GM04504 (cell line): ENCODE results near the gene GK.
A peak's percentile ranks its signal among the peaks of the same experiment; 100 is the strongest.
"Not testable (repeated sequence)": the region's sequence is repeated elsewhere in the genome, so short reads cannot be mapped to it uniquely, and the experiment has no call there.

Experiments used
- DNase-seq: peaks from one replicate; pipeline ENCODE4 v3.0.0-alpha.2; 2012; ENCODE audit warnings: low read depth

Gene GK

DNA sequence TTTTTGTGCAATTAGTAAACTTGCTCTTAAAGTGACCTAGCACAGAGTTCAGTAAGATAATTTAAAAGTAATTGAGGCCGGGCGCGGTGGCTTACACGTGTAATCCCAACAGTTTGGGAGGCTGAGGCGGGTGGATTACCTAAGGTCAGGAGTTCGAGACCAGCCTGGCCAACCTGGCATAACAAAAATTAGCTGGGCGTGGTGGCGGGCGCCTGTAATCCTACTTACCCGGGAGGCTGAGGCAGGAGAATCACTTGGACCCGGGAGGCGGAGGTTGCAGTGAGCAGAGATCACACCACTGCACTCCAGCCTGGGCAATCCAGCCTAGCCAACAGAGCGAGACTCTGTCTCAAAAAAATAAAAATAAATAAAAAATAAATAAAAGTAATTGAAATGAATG is 1.2 kb downstream of the GK start:
- DNase-seq, result not testable (repeated sequence)

DNA sequence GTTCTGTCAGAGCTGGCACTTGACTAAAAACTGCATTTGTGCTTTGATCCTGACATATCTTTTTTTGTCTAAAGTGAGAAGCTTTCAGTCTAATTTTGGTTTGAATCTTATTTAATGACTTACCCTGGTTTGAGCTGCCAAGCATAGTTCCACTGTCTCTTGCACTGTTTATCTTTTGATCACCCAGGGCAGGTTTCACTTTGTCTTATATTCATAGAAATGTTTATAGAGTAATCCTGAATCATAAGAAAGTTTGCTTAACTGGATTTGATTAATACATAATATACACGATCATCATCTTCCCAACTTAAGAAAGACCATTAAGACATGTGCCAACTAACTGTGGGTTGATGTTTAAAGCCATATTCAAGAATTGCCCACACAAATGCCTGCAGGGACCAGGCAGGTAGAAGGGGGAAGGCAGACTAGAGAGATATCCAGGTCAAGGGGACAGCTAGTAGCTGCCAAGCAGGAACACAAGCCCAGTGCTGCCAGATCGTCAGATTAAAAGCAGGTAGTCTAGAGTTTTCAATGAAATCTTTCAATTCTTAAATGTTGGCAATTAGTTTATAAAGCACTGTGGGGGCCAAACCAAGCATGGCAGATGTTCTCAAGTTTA is 1.9 kb downstream of the GK start:
- DNase-seq, result no peak

DNA sequence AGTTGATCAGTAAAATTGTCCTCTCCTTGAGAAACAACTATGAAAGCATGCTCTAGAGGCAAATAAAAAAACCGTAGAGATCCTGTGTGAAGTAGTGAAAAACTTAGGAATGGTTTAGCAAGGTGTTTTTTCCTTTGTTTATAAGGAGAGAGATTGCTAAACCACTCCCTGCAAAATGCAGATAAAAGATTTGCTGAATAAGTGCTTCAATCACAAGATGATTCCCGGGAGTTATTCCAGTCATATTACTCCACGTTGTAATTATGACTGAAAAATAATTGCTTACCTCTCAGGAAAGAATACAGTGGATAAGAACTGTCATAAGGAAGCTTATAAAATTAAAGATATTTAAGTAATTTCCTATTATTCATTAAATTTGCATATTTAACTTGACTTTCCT is 2.8 kb downstream of the GK start:
- no peak for DNase-seq

DNA sequence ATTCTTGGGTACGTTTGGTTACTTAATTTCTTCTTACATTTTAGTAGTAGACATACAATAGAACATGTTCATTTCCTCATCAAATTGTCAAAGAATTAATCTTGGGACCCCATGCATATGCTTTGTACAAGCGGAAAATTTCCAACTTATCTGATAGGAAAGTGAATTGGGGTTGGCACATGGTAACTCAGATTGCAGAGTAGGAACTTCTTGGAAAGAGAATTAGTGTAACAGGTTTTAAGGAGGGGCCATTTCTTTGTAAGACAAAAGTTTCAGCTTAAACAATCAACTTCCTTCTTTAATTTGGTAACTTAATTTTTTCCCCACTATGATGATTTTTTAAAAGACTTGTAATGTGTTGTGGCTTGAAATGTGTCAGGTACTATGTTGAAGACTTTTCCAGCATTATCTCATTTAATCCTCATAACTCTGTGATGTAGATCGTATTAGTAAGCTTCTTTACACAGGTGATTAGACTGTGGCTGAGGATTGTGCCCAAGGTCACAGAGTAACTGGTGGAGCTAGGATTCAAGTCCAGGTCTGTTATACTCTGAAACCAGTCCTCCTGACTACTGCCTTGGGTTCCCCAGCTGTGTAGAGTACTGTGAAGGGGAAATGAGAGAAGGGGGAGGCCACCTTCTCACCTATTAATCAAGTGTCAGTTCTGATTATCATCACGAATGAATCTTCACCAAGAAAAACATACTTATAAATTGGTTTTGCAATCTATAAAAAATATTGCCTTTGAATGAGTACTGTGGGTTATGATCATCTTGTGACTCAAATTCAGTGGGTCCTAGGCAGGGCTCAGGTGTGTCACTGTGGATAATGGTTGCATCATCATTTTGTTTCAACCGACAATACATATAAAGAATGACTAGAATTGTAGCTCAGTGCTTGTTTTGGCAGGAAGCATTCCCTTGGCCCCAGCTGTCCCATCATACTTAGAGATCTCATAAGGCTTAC is 4.3 kb downstream of the GK start:
- DNase-seq, result no peak

DNA sequence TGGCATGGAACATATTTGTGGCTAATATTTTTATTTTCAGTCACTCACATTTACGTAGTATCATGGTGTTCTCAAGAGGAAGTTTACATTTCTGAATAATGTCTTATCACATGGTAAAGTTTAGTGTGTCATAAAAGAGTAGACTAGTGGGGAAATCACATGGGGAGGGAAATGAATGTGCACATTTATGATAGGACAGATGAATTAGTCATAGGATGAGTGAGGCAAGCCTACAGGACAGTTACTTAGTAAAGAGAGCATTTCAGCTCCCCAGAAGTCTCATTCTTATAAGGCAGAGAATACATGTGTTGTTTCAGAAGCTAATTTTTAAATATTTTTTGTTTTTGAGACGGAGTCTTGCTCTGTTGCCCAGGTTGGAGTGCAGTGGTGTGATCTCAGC is 6.2 kb downstream of the GK start:
- peak; percentile 65 for DNase-seq

DNA sequence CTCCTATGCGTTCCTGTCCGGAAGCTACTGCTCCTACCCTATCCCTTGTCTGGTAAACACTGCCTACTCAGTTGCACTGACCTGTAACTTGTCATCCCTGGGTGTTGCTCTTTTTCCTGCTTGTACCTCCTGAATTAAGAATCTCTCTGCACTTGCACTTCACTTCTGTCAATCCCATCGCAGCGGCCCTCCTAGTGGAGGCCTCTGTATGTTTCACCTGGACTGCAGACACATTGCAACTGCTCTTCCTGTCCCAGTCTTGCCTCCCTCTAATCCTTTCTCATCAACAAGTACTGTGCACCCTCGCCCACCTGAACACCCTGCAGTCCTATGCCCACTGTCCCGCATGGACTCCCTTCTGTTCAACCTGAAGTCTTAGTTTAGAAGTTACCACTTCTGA is 8.0 kb downstream of the GK start:
- no peak for DNase-seq

DNA sequence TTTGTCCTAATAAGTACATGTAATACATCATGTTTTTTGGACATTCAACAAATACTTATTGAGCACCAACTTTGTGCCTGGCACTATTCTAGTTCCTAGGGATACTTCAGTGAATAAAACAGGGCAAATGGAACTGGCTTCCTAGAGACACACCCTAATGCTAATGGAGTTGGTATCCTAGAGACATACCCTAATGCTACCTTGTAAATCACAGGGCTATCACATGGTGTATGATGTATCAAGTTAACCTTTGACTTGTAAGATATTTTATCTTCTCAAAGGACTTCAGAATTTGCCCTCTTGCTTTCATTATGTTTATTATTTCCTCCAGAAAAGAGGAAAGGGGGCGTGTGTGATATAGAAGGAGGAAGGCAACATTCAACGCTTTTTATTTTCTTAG is 10.1 kb downstream of the GK start:
- DNase-seq, result no peak

DNA sequence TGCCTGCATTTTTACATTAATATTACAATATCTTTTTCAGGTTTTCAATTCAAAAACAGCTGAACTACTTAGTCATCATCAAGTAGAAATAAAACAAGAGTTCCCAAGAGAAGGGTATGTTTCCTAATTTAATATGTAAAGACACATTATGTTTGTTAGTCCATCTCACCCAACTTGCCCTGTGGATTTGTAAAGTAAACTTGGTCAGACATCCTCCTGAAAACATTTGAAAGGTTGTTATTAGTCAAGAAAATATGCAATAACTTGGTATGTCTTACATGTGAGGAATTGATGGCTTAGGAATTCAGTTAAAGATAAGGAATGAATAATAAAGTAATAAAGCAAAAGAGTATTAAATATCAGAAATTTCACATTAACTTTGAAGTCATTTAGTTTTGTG is 12.2 kb downstream of the GK start:
- no peak for DNase-seq

DNA sequence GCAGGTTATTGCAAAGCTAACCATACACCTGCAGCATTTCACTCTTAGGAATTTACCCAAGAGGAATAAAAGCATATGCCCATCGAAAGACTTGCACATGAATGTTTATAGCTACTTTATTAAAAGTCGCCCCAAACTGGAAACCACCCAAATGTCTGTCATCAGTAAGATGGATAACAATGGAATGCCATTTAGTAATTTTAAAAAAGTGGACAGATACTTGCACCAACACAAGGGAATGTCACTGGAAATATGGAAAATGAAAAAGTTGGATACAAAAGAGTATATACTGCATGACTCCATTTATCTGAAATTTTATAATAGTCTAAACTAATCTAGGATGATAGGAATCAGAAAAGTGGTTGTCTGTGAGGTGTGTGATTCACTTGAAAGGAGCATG is 12.9 kb downstream of the GK start:
- no peak for DNase-seq

DNA sequence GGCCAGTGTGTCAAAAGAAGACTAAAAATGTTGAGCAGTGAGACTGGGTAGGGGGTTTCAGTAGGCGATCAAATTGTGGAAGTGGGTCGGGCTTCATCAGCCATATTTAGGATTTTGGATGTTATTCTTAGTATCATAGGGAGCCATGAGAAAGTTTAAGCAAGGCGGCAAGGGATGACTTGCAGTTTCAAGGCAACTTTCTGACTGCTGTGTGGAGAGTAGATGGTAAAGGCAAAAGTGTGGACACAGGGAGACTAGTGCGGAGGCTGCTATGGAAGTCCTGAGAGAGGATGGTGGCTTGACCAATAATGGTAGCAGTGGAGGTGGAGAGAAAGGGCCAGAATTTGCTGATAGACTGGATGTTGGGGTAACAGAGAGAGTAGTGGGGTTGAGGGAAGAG is 15.4 kb downstream of the GK start:
- DNase-seq, result no peak

DNA sequence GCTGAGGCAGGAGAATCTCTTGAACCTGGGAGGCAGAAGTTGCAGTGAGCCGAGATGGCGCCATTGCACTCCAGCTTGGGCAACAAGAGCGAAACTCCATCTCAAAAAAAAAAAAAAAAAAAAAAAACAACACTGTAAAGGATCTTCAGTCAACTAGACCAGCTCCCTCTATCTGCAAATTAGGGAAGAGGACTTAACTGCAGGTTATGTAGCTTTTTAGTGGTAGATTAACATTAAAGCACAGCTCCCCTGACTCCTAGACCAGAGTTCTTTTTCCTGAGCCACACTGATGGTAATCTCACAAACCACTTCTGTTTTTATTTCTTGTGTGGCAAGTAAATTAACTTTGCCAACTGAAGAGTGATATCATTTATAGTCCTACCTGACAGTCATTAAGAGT is 18.0 kb downstream of the GK start:
- DNase-seq, result not testable (repeated sequence)

DNA sequence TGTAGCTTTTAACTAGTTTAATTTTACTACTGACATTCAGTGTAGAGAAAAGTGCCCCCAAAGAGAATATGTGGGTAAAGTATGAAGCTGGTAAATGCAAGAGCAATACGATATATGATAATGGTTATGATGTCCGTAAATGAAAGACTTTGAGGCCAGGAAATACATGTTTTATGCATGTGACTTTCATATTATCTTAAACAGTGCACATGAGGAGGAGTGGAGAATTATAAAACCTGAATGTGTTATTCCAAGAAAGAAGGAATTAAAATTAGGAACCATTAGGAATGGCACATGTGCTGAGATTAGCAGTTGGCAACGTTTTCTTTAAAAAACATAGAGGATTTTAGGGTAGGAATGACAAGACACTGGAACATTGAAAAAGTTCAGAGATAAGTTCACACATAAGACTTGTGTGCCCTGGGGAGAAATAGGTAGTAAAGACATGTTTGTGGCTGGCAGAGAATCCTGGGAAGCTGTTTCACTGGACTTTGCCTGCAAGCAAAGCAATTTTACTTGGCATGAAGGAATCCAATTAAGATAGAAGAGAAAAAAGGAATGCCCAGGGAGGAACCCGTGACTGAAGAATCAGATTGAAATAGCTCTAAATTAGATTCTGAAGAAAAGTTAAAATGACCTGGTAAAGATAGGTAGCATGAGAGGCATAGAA is 20.0 kb downstream of the GK start:
- no peak for DNase-seq

DNA sequence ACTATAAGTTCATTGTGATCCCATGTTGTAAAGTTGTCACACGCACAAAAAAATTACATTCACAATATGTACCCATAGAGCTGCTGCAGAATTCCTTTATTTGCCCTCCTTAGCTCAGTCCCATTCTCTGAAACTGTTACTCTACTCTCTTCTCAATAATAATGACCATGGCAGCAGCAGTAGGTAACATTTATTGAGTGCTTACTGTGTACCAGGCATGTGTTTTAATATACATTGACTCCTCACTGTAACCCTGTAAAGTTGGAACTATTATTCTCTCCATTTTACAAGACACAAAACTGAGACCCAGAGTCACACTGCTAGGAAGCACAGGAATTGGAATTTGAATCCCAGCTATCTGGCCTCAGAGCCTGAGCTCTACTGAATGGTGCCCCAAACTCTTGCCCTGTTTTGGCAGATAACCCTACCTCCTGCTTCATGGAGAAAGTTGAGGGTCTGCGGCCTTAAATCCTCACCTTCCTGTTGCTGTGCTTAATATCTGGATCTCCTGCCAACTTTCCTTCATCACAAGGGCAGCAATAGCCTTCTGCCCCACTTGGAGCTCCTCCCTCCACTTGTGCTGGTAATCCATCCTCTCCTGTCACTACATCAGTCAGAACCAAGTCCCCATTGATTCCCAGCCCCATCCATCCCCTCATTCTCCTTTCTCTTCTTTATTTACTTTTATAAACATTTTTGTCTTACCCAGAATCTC is 20.8 kb downstream of the GK start:
- DNase-seq, result no peak

DNA sequence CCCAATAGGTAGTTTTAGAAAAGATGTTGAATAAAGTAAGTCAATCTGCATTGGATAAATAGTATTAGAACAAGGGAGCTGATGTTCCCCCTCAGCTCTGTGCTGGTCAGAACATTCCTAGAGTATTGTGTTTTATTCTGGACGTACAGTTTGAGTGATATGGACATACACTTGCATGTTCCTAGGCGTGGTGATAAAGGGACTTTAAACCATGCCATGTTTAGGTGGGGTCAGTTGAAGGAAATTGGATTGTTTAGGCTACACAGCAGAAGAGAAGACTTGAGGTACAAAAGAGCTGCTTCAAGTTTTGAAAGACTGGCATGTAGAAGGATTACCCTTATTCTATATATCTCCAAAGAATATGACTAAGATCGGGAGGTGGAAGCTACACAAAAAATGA is 21.6 kb downstream of the GK start:
- DNase-seq, result no peak

DNA sequence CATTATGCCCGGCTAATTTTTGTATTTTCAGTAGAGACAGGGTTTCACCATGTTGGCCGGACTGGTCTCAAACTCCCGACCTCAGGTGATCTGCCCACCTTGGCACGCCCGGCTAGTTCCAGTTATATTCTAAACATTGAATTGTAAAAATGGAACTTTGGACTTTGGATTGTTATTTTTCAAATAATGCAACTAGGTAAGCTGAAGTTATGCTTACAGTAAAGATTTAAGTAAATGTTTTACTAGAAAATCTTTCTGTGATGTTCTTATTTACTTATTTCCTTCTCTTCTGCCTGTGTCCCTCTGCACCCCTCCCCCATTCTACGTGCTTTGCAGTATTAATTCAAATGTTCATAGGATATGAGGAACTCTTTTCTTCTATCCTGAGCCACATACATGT is 26.1 kb downstream of the GK start:
- DNase-seq, result no peak

DNA sequence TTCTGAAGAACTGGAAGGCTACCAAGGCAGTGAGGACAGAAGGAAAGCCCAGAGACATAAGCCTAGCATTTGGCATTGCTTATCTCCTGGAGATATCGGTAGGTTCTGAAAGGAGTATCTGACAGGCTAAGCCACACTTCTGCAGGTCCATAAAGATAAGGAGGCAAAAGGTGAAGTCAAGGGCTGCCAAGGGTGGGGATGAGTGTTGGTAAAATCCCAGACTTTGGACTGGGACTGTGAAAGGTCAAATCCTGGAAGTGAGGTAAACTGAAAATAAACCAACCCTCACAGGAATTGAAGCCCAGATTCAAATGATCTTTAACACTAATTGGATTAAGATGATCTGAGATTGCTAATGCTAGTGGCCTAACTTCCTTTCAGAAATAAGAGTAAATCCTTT is 27.4 kb downstream of the GK start:
- DNase-seq, result no peak

DNA sequence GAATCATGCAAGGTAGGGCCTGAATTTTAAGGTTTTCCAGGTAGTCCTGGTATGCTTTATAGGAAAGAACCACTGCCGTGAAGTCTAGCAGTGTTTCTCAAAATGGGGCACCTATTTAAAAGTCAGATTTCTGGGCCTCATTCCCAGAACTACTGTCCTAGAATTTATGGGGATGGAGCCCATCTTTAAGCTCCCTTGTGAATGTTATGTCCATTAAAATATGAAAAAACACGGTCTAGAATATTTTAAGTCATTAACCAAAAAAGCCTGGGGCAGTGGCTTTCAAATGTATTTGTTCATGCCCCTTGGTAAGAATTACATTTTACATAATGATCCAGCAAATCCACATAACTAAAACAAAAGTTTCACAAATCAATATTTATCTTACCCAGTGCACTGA is 35.4 kb downstream of the GK start:
- DNase-seq, result no peak

DNA sequence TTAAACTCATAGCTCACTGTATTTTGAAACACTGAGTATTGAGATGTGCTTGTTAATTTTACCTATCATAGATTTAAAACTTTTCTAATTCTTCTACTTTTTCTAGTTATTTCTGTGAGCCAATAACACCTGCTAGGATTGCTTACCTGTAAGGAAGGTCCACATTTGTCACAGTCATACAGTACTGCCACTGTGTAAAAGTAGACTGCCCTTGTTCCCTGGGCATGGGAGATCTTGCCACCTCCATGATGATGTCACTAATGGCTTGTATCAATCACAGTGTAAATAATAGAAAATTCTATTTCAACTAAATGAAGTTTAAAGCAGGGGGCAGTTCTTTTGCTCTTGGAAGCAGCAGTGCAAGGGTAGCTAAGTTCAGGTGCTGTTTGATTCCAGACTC is 35.9 kb downstream of the GK start:
- no peak for DNase-seq

DNA sequence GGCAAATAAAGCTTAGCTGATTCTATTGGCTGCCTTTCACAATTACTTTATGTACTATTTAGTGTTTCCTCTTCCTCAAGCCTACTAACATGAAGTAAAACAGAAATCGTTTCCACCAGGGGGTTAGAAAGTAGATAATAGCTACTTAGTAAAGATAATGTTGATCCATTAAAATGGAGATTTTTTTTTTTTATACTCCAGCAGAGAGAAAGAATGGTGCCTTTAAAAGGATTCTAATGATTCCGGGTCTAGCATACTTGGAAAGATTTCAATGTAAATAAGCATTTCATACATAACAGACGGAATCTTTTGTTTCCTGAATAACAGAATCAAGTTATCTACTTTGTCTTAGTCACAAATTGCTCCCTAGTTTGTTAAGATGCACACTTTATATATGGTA is 37.1 kb downstream of the GK start:
- no peak for DNase-seq

DNA sequence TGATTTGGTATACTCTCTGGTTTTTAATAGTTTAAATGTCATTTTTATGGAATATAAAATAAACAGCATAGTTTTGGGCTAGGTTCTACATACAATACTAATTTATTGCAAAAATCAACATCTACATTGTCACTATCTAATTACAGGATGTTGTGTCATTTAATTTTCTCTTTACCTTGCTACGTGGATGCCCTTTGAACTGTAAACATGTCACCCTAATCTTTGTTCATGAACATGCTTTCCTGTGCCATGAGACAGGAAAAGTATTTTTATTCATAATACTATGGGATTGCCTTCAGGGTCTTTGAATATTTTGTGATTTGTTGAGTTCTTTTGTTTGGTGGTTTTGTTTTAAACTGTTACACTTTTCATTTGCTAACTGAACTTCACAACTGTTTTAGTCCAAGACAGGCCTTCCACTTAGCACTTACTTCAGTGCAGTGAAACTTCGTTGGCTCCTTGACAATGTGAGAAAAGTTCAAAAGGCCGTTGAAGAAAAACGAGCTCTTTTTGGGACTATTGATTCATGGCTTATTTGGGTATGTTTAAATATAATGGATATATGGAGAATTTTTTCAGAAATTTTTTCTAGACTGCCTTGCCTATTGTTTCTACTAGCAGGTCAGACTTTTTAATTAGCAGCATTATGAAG is 40.9 kb downstream of the GK start:
- no peak for DNase-seq

DNA sequence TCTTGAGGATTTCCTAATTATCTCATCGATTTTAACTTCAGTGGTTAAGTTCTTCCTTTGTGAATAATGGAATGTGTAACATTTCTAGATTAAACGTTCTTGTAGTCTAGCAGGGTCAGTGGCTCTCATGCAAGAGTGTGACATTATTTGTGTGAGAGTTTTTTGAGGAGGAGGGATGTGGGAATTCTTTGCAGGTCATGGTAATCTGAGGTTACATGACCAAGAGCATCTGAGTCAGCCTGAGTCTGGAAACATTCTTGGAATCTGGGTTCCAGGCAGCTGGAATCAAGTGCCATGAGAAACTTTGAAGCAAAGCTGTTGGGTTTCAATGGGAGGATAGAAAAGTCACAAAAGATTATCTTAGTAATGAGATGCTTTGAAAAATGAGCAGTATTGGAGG is 49.5 kb downstream of the GK start:
- DNase-seq, result peak; percentile 49

DNA sequence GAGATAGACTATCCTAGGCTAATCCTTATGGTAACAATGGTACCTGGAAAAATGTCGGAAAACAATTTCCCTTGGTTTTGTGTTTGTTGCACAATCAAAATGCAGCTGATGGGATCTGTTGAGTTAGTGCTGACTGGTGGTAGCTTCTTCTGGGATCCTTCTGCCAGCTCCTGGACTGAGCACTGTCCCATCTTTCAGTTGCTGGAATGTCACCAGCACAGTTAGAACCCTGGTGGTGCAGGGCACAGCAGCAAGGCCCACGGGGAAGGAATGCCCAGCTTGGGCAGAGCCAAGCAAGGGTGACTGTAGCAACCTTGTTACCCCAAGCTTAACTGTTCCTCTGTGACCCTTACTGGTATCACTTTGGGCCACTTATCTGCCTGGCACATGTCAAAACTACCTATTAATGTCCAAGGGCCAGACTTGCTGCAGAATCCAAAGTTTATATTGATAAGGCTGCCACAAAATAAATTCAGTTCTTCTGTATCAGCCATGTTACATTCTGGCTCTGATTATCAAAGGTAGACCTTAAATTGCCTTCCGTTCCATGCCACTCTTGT is 53.1 kb downstream of the GK start:
- DNase-seq, result no peak
